Midbrain (tissue), 1 donor: ENCODE results near the gene SUSD2.
"Not testable (repeated sequence)": the region's sequence is repeated elsewhere in the genome, so short reads cannot be mapped to it uniquely, and the experiment has no call there.

ENCODE experiments used
- DNase-seq: peaks from one replicate; lab custom pipeline; 2025; lab: John Stamatoyannopoulos, UW

SUSD2 gene

GRCh38 chr22:24181088-24181995 is at the start of gene SUSD2:
TSS of gene SUSD2 (plus strand) at chr22:24181487. CDS start at chr22:24181520, 33 bp downstream.
- DNase-seq: no peak

DNA sequence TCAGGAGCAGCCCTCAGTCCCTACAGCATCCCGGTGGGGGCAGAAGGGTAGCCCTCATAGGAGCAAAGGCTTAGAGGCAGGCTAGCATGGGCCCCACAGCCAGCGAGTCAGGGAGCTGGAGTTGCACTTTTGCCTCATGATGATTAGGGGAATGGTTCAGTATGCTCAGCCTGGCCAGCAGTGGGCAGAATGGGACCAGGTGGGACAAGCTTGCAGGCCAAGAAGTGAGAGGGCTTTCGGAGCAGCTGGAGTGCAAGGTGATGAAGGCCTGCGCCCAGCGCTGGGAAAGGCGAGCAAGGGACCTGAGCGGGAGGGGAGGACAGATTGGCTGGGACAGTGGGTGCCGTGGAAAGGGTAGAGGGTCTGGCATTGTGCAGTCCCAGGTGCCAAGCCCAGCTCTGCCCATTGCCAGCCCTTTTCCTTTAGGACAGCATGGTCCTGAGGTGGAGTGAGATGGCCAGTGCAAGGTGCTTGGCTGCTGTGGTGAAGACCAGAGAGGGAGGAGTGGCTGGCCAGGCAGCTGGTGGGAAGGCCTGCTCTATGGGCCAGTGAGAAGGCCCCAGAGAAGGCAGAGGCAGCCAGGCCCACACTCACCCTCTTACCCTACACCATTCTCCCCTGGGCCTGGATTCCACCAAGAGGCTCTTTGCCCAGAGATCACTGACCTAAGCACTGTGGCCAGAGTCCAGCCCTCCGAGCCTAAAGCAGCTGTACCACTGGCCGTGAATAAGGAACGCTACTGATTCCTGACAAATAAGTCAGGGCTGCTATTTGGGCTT is 47.9 kb upstream of the SUSD2 start:
- no peak for DNase-seq

DNA sequence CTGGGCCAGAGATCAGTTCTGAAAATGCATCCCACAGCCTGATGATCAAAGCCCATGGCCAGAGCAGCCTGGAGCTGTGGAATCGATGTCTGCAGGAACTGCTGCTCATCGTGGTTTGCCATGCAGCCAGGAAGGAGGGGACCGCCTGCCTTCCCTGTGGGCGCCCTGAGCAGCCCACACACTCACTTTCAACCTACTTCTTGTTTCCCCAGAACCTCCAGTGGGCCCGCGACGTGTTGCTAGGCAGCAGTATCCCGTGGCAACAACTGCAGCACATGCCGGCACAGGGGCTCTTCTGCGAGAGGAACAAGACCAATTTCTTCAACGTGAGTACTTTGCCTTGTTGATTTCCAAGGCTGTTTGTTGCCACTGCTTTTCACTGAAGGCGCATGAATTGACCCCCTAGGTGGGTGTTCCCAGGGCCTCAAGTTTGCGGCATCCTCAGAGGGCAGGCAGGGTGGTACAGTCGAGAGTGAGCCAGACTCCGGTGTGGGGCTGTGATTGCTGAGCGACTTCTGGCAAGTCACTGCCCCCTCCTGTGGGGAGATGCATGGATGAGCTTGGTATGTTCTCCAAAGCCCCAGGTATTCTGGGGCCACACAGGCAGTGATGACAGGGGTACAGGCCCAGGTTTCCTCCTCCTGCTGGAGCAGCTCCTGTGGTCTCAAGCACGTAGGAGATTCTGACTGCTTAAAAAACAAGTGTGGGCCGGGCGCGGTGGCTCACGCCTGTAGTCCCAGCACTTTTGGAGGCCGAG is 47.0 kb upstream of the SUSD2 start:
- DNase-seq: peak; percentile 50

DNA sequence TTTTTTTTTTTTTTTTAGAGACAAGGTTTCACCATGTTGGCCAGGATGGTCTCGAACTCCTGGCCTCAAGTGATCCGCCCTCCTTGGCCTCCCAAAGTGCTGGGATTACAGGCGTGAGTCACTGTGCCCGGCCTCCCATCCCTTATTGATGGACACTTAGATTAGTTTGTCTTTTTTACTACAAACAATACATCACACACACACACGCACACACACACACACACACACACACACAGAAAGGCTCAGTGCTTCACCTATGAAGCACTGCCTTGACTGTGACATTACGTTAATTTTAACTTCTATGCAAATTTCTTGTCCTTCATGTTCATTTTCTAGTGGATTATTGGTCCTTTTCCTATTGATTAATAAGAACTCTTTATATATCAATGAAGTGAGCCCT is 44.8 kb upstream of the SUSD2 start:
- DNase-seq: not testable (repeated sequence)

GRCh38 chr22:24137595-24137994 is 43.7 kb upstream of the SUSD2 start:
- no peak for DNase-seq

- DNase-seq: no peak
These were observed 42.5 kb upstream of the SUSD2 start for GRCh38 chr22:24138649-24139420.

- peak; percentile 73 for DNase-seq
These were observed 40.9 kb upstream of the SUSD2 start for GRCh38 chr22:24140357-24140756.

DNA sequence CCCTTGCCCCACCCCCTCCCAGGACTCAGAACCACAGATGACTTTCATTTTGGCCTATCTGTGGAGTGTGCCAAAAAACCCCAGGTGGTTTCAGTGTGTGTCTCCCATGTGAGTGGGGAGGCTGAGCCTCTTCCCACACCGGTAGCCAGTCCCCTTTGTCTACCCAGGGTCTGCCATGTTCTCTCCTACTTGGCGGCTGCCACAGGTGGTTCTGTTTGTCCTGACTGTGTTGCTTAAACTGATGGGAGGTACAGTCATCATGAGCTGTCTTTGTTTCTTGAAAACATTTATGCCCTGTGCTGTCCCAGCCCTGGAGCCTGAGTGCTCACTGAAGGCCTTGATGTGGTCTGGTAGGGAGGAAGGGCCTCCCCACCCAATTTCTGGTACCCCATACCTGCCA is 39.7 kb upstream of the SUSD2 start:
- no peak for DNase-seq

DNA sequence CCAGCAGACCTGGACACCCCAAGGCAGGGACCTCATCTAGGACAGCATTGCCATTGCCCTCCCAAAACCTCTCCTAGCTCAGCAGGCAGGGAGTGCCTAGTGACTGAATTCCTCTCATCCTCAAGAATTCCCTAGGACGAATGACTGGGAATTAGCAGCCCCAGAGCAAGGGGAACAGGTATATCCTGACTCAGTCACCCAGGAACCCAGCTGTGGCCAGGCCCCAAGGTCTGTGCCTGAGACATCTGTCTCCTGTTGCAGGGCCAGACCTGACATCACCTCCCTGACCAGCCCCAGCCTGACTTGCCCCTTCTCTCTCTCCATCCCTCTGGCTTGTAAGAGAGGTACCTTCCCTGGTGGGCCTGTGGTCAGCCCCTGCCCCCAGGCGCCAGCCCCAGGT is 39.0 kb upstream of the SUSD2 start:
- no peak for DNase-seq

DNA sequence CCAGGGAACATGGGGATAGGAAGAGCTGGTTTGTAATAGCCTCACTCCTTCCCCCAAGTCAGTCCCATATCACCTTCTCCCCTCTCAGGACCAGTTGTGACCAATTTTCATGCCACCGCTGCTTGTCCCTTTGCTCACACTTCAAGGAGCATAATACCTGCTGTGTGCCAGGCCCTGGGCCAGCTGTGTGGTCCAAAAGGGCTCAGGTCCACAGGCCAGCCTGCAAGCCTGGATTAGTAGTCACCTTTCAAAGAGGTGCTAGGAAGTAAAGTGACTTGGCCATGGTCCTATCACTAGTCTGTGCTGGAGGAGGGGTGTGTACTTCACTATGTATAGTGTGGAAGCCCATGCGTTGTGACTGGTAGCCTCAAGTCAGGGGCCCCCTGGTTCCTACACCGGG is 38.5 kb upstream of the SUSD2 start:
- no peak for DNase-seq

DNA sequence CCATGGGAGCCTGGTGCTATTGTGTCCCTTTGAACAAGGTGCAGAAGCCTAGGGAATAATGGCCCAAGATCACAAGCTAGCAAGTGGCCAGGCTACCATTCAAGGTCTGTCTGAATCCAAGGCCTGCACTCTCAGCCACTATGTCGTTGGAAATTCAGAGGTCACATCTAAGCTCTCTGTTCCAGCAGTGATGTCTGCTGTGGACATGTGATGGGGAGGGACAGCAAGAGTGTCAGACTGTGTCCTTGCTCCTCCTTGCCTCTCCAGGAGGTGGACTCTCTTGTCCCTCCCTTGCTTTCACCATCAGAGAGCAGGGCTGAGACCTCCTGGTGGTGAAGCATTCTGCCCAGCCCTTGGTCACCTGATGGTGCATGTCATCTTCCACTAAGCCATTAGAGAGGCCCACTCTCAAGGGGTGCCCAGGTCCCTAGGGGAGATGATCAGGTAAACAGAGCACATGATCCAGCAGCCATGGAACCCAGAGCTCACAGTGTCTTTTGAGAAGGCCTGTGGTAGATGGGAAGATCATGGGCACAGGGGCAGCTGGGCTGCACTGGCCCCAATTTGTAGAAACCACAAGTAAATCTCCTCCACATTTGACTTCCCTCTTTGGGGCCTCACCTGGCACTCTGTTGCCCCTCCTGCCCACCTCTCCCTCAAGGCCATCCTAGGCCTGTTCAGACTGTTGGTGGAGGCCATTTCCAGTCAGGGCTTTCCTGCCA is 37.1 kb upstream of the SUSD2 start:
- DNase-seq: no peak

- no peak for DNase-seq
These were observed 36.6 kb upstream of the SUSD2 start for GRCh38 chr22:24144778-24145085.

- no peak for DNase-seq
These were observed 35.7 kb upstream of the SUSD2 start for GRCh38 chr22:24145446-24146193.

DNA sequence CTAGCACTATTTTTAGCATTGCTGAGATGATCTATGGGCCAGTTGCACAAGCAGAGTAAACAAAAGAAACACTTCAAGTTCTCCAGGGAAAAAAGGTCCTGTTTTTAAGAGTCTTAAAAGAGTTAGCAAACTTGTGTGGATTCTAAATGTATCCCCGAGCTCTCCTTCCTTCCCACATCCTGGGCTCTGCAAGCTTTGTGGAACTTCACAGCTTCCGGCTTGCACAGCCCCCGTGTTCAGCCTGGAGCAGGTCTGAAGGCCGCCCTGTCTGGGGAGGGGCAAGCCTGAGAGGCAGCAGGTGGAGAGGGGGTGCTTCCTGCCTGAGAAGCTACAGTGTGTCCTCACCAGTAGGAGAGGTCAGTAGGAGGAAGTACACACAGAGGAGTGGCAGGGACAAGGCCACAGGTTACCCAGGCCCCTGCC is 35.1 kb upstream of the SUSD2 start:
- no peak for DNase-seq

- DNase-seq: no peak
These were observed 34.4 kb upstream of the SUSD2 start for GRCh38 chr22:24146791-24147353.

DNA sequence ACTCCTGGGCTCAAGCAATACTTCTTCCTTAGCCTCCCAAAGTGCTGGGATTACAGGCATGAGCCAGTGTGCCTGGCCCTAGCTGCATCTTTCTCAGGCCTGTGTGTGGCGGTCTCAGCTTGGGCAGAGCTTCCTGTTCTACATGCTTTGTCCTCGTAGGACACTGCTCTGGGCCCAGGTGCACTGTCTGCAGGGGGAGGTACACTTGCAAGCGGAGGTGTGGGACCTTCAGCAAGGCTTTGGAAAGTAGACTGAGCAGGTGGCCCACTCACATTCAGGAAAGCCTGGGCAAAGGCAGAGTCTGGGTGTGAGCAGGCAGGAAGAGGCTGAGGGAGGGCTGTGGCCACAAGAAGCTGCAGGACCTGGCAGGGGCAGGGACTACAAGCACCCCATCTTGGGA is 33.6 kb upstream of the SUSD2 start:
- no peak for DNase-seq

GRCh38 chr22:24148266-24149197 is 32.8 kb upstream of the SUSD2 start:
- DNase-seq: no peak

DNA sequence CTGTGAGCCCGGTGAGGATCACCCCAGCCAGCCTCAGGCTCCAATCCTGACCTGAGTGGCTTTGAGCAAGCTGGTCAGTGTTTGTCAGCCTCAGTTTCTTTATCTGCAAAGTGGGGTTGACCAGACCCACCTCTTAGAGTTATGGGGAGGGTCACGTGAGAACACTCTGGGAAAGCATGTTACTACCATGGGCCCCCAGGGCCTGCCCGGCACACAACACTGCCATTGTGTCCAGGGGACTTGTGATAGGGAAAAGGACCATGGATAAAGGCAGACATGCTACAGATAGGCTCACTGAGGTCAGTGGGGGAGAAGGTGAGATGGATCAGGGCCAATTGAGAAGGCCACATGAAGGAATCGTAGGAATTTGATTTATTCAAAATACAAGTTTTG is 32.1 kb upstream of the SUSD2 start:
- no peak for DNase-seq

DNA sequence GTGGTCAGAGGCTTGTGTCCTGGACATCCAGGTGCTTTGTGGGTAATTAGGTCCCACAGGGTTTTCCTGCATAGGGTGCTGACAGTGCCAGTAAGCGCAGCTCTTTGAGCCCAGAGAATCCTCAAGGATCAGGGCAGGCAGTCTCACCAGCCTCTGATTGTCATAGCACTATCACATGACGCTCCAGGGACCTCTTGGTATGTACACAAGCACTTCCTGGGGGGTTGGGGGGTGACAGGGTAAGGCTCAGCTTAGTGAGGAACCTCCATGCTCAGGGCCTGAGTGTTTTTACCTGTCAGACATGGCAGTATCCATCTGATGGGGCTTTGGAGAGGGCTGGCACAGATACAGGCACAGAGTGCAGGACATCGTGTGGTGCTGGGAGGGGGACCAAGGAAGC is 27.9 kb upstream of the SUSD2 start:
- no peak for DNase-seq
